ENCODE measurements around the gene ARMC8.

ARMC8 gene

GRCh38 chr3:138197524-138197923 lies 10.4 kb downstream of the ARMC8 start:
- DNase-seq (ENCODE audit: low spot score), result no peak

- no peak for DNase-seq (ENCODE audit: low spot score)
Observed at GRCh38 chr3:138199851-138200250, 12.8 kb downstream of the ARMC8 start.

- no peak for DNase-seq (ENCODE audit: low spot score)
Observed at GRCh38 chr3:138200424-138200823, 13.3 kb downstream of the ARMC8 start.

GRCh38 chr3:138202945-138203701 lies 16.0 kb downstream of the ARMC8 start:
- DNase-seq (ENCODE audit: low spot score), result no peak

- DNase-seq (ENCODE audit: low spot score), result no peak
Observed at GRCh38 chr3:138203938-138204337, 16.8 kb downstream of the ARMC8 start.

- no peak for DNase-seq (ENCODE audit: low spot score)
Observed at GRCh38 chr3:138205527-138205926, 18.4 kb downstream of the ARMC8 start.

GRCh38 chr3:138206196-138206595 lies 19.1 kb downstream of the ARMC8 start:
- no peak for DNase-seq (ENCODE audit: low spot score)

GRCh38 chr3:138210528-138210927 lies 23.4 kb downstream of the ARMC8 start:
- no peak for DNase-seq (ENCODE audit: low spot score)

- no peak for DNase-seq (ENCODE audit: low spot score)
Observed at GRCh38 chr3:138213398-138214085, 26.4 kb downstream of the ARMC8 start.

- peak; percentile 70 for DNase-seq (ENCODE audit: low spot score)
Observed at GRCh38 chr3:138219255-138219654, 32.2 kb downstream of the ARMC8 start.

GRCh38 chr3:138220242-138220641 lies 33.1 kb downstream of the ARMC8 start:
- no peak for DNase-seq (ENCODE audit: low spot score)

GRCh38 chr3:138220788-138221187 lies 33.7 kb downstream of the ARMC8 start:
- no peak for DNase-seq (ENCODE audit: low spot score)

- no peak for DNase-seq (ENCODE audit: low spot score)
Observed at GRCh38 chr3:138222131-138222941, 35.2 kb downstream of the ARMC8 start.

- DNase-seq (ENCODE audit: low spot score), result no peak
Observed at GRCh38 chr3:138222942-138223287, 35.8 kb downstream of the ARMC8 start.

GRCh38 chr3:138227650-138228049 lies 40.5 kb downstream of the ARMC8 start:
- DNase-seq (ENCODE audit: low spot score), result no peak

GRCh38 chr3:138230525-138230924 lies 43.4 kb downstream of the ARMC8 start:
- no peak for DNase-seq (ENCODE audit: low spot score)

- no peak for DNase-seq (ENCODE audit: low spot score)
Observed at GRCh38 chr3:138232705-138233364, 45.7 kb downstream of the ARMC8 start.

GRCh38 chr3:138234401-138235179 lies 47.5 kb downstream of the ARMC8 start:
- DNase-seq (ENCODE audit: low spot score), result no peak

- no peak for DNase-seq (ENCODE audit: low spot score)
Observed at GRCh38 chr3:138238711-138239110, 51.6 kb downstream of the ARMC8 start.

GRCh38 chr3:138241061-138241460 lies 54.0 kb downstream of the ARMC8 start:
- no peak for DNase-seq (ENCODE audit: low spot score)

GRCh38 chr3:138241676-138242075 lies 54.6 kb downstream of the ARMC8 start:
- no peak for DNase-seq (ENCODE audit: low spot score)

- no peak for DNase-seq (ENCODE audit: low spot score)
Observed at GRCh38 chr3:138242466-138242865, 55.4 kb downstream of the ARMC8 start.
